Stimulated activated naive CD4-positive, alpha-beta T cell (primary cell): Measurements from ENCODE around the gene PAK6.
A peak's percentile ranks its signal among the peaks of the same experiment; 100 is the strongest.

Experiments used
- DNase-seq, 6 experiments: peaks; one replicate each; lab custom pipeline; 2025; lab: John Stamatoyannopoulos, UW

The PAK6 gene

DNA sequence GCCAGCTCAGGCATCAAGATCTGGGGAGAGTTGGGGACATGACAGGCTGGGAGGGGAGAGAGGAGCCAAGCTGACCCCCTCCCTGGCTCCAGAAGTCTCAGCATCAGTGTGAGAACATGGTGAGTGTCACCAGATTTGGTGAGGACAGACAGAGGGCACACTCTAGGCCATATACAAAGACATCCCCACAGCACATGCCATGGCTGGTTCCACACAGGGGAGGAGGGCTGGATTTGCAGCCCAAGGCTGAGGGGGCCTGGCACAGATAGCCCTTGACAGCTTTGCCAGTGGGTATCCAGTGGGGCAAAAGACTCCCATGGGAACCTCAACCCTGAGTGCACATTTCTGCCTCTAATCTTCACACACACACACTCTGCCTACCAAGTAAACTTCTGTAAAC is 54.1 kb downstream of the PAK6 start:
- no peak for DNase-seq

DNA sequence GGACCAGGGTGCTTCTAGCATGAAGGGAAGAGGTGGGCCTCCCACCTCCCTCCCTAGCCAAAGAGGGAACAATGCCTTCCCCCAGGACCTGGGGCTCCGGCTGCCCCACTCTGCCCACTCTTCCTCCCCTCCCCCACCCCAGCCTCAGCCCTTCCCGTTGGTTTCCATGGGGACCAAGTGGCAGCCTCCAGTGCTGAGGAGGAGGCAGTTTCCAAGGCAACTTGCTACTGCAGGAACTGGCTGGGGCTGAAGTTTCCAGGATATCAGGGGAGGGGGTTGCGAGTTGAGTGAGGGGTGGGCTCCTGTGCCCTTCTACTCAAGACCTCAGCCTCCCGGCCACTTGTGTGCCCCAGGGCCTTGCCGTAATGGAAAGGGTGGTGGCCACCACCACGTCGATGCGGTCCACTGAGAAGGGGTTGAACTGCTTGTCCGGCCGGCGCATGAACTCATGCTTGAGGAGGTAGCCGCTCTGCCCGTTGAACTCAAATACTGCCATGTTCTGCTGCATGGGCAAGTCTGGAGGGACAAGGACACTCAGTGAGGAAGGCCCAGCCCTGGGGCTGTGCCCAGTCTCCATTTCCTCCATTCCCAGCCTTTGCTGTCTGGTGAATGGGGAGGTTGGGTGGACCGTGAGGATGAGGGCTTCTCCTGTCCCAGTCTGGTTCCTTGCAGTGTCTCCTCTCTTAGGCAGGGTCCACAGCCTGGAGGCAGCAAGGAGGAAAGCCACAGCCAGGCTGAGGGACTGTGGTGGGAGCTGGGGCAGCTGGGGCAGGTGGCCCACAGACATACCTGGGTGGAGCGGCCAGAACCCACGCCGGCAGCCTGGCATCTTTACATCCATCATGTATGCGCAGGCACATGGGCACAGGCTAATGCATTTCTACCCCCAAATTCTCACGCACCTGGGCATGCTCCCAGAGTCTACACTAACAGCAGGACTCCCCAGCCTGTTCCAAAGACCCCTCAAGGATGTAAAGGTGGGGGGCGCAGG is 55.3 kb downstream of the PAK6 start:
- DNase-seq = no peak

DNA sequence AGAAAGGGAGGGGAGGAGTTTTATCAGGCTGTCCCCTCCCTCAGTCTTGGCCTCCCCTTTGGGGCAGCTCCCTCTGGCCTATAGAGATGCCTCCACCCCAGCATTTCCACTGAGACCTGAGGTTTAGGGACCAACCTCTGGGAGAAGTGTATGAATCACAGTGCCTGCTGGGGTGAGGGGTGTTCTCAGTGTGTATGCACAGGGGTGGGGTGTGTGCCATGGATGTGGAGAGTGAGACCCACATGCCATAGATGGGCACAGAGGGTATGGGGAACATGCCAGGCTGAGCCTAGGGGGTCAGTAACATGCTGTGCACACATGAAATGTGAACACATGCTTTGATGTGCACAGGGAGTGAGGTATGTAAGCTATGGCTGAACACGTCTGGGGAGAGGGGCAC is 56.4 kb downstream of the PAK6 start:
- DNase-seq = no peak

DNA sequence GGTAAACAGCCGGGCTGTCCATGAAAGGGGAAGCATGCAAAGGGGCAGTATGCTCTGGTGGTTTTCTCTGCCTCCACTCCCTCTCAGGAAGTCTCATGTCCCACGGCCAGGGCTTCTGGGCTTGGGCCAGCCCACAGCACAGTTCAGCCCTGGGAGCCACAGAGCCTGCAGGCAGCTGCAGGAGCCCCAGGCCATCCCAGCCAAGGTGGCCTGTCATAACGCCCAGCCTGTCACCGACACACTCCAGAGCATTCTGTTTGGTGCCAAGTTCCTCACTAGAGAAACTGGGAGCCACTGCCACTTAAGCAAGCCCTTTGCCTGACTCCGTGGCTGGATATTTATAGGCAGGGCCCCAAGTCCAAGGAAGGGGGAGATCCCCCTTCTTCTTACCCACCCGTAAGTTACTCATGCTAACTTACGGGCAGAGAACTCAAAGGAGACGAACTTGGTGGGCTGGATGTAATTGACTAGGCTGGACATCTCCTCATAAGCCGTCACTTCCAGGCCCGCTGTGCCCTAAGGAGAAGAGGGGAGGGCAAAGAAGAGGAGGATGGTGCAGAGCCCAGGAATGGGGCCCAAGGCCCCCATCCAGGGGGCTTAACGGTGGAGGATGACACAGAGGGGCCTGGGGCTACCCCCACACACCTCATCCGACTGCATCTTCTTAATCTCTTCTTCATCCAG is 57.2 kb downstream of the PAK6 start:
- no peak for DNase-seq

DNA sequence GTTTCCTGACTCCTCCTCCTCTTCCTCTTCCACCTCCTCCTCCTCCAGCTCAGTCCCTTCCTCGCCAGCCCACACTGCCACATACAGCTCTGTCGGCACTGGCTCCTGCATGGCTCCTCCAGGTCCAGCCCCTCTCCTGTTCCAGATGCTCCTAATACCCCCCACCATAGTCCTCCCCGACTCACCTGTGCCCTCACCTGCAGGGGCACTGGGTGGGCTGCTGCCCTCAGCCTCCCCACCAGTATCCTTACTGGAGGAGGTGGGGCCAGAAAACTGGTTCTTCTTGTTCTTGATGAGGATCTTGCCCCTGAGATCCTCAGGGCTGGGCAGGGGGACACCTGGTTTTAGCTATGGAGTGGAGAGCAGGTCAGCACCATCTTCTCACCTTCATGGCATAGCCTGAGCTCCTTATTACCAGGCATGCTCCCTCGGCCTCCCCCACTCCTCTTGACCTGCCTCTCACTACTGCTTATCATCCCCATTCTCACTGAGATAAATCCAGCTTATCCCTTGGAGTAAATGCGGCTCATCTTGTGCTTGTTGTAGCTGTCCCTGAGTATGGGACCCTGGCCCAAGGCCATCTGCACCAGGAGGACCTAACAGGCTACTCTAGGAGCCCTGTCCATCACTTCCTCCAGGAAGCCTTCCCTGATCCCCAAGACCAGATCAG is 57.8 kb downstream of the PAK6 start:
- DNase-seq = no peak

DNA sequence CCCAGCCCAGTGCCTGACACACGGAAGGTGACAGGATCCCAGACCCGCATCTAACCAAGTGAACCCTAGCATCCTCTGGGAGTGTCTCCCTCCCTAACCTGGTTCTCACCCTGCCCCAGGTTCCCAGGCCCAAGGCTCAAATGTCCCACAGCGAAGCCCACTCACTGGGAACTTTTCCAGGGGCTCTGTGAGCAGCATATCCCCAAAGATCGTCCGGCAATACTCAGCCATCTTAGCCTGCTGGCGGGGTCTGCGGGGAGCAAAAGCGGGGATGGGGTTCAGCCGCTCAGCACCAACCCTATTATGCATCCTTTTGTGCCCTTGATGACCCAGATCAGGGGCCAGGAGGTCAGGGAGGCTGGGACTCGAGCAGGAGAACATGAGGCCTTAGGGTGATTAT is 58.5 kb downstream of the PAK6 start:
- no peak for DNase-seq

DNA sequence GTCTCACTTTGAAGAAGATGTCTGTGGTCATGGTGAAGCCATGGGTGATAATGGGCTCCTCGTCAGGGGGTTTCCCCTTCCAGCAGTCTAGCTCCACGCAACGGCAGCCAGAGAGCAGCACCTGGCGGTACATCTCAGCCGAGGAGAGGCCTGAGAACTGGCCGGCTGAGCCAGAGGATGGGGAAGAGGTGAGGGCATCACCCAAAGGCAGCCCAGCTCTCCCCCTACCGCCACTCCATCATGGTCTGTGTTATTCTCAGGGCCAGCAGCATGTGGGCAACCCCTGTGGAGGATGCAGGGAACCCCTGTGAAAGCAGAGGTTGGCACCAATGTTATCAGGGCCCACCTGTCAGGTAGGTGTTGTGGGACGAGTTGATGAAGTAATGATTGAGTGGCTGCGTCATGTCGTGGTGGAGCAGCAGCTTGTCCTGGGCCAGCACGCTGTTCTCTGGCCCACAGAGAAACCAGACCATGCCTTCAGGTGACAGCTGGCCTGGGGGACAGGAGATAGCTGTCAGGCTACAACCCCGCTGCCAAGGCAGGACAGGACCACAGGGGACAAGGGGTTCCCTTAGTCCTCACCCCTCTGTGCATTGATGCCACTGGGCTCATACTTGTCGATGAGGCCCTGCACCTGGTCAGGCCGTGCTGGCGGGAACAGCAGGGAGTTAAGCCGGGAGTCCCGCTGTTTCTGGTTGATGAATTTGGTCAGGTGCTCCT is 59.5 kb downstream of the PAK6 start:
- DNase-seq = no peak

DNA sequence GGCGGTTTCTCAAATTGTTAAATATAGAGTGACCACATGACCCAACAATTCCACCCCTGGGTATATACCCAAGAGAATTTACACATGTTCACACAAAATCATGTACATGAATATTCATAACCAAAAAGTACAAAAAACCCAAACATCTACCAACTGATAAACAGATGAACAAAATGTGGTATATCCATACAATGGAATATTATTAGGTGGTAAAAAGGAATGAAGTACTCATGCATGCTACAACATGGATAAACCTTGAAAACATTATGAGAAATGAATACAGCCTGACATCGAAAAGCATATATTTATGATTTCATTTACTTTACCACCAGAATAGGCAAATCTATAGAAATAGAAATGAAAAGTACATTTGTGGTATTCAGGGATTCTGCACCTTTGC is 61.5 kb downstream of the PAK6 start:
- DNase-seq = no peak

DNA sequence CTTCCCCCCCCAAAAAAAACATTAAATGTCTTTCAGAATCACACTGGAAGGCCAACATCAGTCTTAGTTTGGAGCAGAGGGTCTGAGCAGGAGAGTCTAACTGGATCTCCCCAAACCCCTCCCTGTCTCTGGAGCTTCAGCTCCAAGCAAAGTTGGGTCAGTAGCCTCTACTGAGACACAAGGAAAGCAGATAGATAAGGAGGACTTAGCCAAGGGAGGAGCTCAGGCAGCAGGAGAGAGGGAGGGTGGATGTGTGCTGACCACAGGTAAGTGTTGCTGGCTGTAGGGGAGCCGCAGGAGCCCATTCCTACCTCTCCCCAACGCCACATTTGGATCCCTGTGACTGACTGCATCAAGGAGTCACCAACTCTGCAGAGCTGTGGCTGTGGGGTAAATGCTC is 61.9 kb downstream of the PAK6 start:
- no peak for DNase-seq

DNA sequence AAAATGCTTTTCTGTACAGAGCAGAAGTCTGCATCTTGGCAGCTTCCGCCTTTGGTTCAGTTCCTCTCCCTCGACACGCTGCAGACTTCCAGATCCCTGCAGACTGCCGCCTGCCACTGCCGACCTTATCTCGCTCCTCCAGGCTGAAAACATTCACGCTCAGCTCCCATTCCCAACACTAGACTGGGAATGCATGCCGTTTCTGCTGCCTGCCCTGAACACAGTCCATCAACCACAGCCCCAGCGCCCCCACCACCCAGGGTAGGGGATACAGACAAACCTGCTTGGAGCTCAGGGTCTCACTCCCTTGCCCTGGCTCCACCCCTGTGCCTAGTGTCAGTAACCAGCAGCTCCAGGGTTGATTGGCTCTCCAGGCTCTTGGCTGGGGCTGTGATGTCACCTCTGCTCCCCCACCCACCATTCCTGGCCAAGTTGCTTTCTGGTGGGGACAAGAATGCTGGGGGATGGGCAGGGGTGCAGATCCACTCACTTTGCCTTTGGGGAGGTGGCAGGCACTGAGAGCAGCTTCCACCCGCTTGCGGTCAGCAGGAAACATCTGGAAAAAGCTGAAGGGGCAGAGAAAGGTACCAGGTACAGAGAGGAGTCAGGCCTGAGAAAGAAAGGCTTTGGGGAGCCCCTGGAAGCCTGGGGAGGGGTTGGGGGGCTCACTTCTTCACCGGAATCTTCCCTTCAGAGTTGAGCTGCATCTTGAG is 62.8 kb downstream of the PAK6 start:
- DNase-seq = no peak

DNA sequence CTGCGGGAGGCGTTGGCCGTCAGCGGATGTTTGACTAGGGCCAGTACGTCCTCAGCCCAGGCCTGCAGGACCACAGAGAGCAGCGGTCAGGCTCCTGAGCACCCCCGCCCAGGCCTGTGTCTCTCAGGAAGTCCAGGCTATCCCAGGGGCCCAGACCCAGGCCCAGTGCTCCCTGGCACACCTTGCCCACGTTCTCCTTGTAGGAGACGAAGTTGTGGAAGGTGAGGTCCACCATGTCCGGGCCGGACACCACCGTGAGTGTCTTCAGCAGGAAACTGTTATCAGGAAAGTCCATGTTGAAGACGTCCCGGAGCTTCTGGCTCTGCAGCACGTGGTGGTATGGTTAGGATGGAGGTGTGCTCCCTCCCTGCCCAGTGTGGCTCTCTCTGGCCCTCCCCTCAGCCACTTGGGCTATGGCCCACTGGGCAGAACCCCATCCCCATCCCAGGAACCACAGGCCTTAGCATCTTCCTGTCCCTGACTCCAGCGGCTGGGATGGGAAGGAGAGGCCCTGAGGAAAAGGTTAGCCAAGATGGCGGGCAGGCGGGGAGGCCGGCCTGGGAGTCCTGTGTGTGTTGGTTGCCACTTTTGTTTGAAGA is 63.5 kb downstream of the PAK6 start:
- no peak for DNase-seq

DNA sequence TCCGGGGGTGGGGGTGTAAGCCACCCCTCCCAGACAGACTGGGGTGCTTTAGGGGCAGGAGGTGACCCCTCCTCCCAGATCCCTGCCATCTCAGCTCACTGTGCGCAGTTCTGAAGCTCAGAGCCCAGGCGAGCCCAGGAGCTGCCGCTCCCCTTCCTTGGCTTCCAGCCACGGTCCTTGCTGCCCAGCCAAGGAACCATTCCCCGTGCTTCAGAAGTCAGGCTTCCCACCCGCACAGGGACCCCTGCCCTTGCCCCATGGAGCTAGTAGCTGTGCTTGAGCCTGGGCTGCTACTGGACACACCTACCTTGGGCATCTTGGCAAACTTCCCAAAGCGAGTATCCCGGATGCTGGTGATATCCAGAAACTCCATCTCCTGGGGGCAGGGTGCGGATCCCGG is 64.1 kb downstream of the PAK6 start:
- no peak for DNase-seq

DNA sequence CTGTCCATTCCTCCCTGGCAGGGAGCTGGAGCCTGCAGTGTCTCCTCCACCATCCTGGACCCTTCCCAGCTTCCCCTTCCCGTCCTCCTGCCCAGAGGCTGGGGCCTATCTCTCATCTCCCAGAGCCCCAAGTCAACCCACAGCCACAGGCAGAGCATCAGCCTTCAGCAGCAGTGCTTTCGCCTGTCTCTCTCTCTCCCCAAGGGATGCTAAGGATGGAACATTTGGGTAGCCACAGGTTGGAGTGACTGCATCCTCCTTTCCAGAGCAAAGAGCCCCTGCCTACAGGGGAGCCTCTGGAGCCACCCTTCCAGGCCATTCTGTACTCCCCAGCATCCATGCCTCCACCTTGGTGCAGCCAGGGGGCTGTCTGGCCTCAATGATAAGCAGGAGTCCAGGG is 64.7 kb downstream of the PAK6 start:
- DNase-seq = no peak

DNA sequence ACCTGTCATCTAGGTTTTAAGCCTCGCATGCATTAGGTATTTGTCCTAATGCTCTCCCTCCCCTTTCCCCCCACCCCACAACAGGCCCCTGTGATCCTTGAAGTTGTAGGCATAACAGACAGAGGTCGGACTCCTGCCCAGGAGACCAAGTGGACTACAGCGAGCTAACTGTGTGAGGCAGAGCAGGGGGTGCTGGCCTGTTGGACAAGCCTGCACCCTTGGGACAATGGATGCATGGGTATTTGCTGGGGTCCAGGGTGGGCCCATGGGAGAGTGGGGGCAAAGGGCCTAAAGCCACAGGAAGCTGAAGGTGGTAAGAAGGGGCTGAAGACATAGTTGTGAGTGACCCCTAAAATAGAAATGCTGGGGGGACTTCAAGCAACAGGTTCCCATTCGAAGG is 66.4 kb downstream of the PAK6 start:
- no peak for DNase-seq

DNA sequence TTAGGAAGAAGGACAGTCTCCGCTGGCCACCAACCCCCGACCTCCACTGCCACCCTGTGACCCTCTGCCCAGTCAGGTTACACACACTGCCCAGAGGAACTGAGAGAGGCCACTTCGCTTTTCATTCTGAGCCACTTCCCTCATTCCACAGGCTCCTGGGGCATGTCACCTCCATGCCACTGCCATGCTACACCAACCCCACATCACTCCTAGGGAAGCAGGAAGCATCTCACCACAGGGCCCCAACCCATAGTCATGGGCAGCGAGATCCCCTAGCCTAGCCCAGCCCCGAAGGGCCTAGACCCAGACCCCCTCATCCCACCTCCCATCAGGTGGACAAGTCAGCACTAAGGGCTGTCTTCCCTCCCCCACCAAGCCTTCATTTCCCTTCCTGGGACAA is 67.5 kb downstream of the PAK6 start:
- no peak for DNase-seq

DNA sequence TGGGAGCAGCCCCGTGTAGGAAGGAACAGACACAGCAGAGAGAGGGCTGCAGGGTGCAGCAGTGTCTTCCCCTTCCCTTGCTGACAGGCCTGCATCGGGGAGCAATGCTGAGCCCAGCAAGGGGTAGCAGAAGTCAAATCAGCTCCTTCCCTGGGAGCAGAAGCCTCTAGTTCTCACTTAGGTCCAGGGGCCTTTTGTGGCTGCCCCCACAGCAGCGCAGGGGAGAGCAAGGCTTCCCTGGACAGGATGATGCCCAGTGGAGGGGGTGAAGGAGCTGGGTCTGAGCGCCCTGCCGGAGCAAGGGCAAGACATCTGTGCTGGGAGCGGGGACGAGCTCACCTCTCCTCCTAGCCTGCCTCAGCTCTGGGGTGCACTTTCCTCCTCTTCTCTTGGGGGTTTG is 68.0 kb downstream of the PAK6 start:
- DNase-seq = peak in 3 of 6 experiments; percentile 4 to 36 (median 10)

DNA sequence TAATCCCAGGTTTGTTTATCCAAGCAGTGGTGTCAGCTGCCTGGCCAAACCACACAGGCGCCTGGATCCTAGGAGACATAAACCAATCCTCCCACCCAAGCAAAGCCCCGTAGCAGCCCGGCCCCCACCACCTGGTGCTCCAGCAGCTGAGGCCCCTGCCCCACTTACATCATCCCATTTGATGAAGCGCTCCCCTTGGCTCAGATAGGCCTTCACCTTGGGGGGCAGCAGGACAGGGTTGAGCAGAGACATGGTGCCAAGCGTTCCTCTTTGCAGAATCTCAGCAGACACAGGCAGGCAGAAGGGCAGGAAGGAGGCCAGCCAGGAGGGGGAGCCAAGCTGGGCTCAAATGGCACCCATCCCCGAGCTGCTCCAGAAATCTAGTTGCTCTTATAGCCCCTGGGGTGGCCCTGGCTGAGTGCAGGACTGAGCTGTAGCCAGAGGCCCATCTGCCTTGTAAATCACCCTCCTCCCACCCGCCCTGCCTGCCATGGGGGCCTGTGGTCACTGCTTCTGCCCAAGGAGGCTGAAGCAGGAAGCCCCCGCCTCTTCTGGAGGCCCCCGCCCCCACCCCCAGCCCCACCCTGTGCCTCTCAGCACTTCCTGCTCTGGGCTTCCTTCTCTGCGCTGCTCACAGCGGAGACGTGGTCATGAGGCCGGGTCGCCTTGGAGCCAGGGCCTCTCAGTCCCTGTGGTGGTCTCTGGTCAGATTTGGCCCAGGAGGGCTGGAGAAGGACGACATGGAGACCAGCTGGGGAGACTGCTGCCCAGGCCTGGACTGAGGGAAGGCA is 68.8 kb downstream of the PAK6 start, which contains the start of gene PLCB2:
Gene PLCB2 (minus strand): TSS at position 515 of the 791 bp plus-strand sequence. CDS start 263 bp downstream, at position 252.
- DNase-seq = peak; percentile 57 to 84 (median 74)

DNA sequence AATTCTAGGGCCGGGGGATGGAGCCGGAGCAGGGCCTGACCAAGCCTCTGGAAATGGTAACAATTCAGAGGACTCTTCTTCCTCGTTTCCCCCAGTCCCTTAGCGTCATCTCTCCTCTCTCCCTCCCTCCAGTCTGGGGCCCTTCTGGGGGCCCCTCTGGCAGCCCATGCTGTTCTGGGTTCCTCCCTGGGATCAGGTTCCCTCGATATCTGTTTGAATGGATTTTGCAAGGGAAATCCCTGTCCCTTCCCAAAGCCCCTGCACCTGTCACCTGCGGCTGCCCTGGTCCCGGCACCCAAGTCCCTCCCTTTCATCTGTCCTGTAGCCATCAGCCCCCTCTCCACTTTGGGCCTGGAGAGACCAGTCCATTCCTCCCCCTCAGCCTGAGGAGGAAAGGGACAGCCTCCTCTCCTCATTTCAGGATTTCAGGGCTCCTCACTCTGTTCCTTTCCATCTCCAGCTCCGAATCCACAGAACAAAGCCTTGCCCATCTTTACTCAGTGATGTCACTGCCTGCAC is 70.5 kb downstream of the PAK6 start:
- DNase-seq = no peak

DNA sequence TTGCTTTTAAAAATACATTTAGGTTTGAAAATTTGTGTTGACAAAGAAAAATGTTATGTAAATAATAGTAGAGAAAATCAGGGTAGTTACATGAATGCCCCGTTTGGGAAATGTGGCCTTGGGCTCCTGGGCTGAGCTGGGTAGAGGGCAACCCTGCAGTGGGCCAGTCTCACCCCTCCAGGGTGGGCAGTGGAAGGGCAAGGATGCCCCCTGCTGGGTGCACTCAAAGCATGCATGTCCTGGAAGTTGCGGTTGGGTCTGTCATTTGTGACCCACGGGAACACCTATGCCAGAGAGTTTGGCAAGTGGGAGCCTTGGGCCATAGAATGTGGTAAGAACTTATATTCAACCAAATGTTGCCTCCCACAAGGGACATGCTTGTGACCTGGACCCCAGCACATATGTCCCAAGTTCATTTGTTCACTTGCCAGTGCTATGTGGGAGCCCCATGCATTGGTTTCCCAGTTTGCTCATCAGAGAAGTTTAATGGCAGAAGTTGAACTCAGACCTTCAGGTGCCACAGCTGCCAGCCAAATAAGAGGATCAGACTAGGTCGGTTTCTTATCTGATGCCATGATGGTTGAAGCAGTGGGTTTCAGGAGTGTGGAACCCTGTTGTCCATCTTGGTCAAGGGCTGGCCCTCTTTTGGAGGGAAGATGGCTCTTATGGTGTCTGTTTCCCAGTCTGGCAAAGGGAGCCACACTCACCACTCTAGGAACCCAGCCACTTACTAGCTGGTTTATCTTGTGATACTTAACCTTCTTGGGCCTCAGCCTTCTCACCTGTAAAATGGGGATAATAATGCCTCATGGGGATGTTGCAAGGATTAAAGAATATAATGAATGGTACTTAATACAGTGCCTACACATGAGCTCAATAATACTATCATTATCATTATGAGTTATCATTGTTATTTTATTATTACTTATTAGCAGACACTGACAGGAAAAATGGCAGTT is 71.4 kb downstream of the PAK6 start:
- DNase-seq = peak; percentile 11 to 57 (median 42)
